PFSK-1 (cell line): ENCODE results near the gene MCRS1.

Experiments
- FOXP2 ChIP-seq: optimal IDR thresholded peaks from 2 replicates; pipeline ENCODE3; 2011; ENCODE audit warnings: borderline replicate concordance, control low read depth, inconsistent platforms; ENCODE audit not compliant: insufficient read depth; ENCODE audit errors: extremely low read length, extremely low read depth
- POLR2AphosphoS5 ChIP-seq: IDR thresholded peaks from 2 replicates; pipeline ENCODE4 v1.6.1; 2012; ENCODE audit warnings: low read depth, mild to moderate bottlenecking, control low read depth, low read length, moderate library complexity
- TAF1 ChIP-seq: IDR thresholded peaks from 2 replicates; pipeline ENCODE4 v1.6.1; 2012; ENCODE audit warnings: low read length, control low read depth, borderline replicate concordance; ENCODE audit not compliant: insufficient read depth
- TF ChIP-seq, protein P1 (sequence below), 2 experiments: IDR thresholded peaks; 2 replicates each; pipeline versions ENCODE4 v1.6.1 to v1.8.0; 2011 to 2012; ENCODE audit warnings: low read depth in 2 of 2, low read length in 2 of 2, control low read depth in 1 of 2, inconsistent platforms in 1 of 2, mild to moderate bottlenecking in 1 of 2, moderate library complexity in 1 of 2; ENCODE audit not compliant: insufficient read depth in 1 of 2

GRCh38 chr12:49535921-49536525 is 31.9 kb downstream of the MCRS1 start:
- TF ChIP-seq, protein P1, sequence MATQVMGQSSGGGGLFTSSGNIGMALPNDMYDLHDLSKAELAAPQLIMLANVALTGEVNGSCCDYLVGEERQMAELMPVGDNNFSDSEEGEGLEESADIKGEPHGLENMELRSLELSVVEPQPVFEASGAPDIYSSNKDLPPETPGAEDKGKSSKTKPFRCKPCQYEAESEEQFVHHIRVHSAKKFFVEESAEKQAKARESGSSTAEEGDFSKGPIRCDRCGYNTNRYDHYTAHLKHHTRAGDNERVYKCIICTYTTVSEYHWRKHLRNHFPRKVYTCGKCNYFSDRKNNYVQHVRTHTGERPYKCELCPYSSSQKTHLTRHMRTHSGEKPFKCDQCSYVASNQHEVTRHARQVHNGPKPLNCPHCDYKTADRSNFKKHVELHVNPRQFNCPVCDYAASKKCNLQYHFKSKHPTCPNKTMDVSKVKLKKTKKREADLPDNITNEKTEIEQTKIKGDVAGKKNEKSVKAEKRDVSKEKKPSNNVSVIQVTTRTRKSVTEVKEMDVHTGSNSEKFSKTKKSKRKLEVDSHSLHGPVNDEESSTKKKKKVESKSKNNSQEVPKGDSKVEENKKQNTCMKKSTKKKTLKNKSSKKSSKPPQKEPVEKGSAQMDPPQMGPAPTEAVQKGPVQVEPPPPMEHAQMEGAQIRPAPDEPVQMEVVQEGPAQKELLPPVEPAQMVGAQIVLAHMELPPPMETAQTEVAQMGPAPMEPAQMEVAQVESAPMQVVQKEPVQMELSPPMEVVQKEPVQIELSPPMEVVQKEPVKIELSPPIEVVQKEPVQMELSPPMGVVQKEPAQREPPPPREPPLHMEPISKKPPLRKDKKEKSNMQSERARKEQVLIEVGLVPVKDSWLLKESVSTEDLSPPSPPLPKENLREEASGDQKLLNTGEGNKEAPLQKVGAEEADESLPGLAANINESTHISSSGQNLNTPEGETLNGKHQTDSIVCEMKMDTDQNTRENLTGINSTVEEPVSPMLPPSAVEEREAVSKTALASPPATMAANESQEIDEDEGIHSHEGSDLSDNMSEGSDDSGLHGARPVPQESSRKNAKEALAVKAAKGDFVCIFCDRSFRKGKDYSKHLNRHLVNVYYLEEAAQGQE (IDR thresholded peaks at IDR 0.05; ENCODE audit: insufficient read depth in 1 of 2, low read depth in 2 of 2, low read length in 2 of 2): no peak
- TF ChIP-seq POLR2AphosphoS5 (no peak), TAF1 (no peak), FOXP2 (no peak)
